GM18868 (cell line): ENCODE results near the gene GGNBP2.

Experiments
- ATAC-seq: cut with Tn5 transposase; IDR thresholded peaks from one replicate; pipeline ENCODE4 v1.9.1; 2021; ENCODE audit warnings: mild to moderate bottlenecking, moderate library complexity; ENCODE audit not compliant: unreplicated experiment

GGNBP2 gene

DNA sequence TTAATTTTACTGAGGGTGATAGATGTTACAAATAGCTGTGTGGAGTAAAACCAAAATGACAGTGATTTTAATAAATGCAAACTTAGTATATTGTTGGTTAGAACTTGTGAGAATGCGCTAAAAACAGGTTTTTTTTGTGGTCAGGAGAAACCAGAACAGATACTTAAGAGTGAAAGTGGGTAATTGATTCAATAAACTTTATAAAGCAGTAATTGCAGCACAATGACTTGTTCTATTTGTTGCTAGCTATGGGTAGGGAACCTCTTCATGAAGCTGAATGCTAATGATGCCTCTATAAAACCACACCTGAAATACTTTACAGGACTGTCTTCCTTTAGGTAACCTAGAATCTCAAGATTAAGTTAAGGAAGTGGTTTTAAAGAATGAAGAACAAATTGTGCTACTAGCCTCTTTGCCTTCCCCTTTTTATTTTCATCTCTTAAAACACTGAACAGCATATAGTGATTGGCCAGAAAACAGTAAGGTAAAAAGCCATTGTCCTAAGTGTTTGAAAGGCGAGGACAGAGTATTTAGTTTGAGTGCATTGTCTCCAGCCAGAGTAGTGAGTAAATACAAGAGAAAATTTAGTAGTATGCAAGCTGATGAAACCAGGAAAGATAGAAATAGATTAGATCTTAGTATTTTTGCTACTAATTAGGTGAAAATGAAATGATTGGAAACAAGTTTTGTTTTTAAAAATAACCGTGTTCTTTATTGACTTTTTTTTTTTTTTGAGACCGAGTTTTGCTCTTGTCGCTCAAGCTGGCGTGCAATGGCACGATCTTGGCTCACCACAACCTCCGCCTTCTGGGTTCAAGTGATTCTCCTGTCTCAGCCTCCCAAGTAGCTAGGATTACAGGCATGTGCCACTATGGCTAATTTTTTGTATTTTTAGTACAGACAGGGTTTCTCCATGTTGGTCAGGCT is 6.0 kb downstream of the GGNBP2 start:
- peak; percentile 45 for ATAC-seq

DNA sequence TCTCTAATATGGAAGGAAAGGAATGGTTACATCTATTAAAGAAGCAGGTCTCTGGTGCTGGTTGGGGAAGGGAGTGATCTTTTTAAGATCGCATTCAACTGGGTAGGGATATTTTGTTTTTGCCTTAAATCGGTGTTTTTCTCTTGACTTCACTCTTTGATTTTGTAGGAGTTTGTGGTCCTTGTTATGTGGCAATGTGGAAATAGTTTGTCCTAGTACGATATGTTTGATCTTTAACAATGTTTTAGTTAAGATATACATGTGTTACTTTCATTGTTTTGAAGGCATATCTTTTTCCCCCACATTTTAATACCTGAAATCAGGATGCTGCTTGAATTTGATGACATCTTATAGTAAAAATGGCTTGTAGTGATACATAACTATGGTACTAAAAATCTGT is 8.7 kb downstream of the GGNBP2 start:
- ATAC-seq: no peak

DNA sequence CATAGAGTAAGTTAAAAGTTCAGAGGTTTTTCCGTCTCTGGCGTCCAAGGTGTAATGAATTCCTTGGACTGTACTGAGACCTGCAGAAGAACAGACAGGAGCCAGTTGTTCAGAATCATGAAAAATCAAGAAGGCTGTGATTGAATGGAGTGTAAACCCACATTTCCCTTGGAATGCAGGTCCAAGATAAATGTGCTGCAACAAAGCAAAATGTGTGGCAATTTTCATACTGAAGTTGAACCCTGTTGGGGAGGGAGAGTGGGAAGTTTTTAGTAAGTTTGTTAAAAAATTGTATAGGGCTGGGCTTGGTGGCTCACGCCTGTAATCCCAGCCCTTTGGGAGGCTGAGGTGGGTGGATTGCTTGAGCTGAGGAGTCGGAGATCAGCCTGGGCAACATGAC is 21.4 kb downstream of the GGNBP2 start:
- no peak for ATAC-seq

DNA sequence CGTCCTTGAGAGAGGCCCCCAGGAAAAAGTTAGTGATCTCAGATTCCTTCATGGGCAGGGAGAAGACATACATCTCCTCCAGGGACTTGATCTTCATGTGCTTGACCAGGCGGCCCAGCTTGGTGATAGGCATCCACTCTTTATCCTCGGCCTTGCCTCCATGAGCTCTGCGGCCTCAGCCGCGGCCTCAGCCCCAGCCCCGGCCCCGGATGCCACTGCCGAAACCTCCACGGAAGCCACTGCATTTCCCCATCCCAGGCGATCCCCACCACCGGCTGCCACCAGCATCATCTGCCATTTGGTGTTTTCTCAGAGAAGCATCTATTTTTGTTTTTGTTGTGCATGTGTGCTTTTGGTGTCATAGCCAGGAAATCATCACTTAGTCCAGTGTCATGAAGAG is 30.3 kb downstream of the GGNBP2 start:
- no peak for ATAC-seq

DNA sequence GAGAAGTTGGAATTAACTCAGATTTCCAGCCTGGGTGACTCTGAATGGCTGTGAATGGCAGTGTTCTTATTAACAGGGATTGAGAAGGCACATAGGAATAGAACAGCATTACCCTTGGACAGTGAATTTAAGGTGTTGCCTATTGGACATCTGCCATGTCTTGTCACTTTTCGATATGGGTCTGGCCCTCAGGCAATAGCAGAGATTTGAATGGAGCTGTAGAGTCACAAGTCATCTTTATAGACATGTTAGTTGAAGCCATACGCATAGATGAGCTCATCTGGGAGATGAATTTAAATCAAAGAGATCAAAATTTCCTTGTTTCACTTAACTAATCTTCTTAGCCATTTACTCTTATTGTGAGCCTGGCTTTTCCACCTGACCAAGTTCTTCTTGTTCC is 32.1 kb downstream of the GGNBP2 start:
- no peak for ATAC-seq

DNA sequence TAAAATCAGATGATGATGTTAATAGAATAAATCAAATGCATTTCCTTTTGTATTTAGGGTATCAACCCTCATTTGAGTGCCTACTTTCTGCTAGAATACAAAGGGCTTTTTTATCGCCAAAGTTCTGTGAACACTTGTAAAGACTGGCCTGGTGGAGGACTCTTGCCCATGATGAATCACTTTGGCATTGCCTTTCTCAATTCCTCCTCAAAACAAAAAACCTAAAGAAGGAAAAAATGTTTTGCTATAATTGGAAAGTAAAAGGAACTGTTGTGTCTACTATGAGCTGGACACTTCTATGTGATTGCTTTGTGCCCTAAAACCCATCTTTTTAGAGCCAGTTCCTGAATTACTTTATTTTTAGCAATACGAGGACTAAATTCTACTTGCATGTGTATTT is 34.0 kb downstream of the GGNBP2 start:
- no peak for ATAC-seq

DNA sequence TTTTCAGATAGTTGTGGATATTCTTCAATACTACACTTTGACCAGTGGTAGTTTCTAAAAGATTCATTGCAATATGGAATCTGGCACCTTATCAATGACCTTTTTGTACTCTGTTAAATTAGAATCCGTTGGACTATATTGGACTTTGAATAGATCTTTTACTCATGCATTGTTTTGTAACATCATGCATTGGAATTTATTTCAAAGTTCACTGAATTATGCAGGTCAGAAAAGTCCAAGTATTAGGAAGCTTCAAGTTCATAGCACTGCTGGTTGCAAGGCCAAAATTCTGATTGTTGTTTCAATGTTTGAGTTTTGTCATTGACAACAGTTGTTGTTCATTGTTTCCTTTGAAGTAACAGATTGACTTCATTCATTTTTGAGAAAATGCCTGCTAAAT is 39.1 kb downstream of the GGNBP2 start:
- ATAC-seq: no peak

DNA sequence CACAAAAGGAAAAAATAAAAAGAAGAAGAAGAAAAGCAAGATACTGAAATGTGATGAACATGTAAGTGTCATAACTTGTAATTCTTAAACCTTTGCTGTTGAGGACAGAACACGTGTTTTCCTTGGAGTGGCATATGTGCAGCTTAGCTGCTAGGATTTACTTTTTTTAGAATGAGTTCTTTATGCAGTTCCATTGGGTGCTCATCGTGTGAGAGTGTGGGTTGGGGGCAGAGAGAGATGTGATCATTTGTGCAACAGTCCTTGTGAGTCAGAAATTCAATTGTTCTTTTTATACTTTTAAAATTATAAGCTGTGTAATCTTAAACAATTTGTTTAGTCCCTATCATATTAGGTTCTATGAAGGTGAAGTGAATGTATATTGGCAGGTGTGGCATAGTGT is 41.4 kb downstream of the GGNBP2 start:
- no peak for ATAC-seq

DNA sequence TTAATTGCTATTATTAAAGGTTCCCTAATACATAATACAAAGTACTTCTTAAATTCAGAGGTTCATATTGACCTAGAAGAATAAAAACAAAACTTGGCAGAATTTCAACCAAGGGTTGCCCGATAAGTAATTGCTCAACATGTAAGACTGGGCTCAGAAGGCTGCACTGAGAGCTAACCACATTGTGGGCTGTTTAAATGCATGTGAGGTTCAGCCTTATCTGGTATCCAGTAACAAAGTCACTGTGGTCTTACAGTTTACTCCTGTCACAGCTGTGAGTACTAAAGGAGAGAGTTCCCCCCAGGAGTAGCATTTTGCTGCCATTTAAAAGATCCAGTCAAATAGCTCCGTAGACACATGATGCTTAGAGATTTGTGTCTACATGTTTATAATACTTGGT is 45.4 kb downstream of the GGNBP2 start:
- no peak for ATAC-seq

DNA sequence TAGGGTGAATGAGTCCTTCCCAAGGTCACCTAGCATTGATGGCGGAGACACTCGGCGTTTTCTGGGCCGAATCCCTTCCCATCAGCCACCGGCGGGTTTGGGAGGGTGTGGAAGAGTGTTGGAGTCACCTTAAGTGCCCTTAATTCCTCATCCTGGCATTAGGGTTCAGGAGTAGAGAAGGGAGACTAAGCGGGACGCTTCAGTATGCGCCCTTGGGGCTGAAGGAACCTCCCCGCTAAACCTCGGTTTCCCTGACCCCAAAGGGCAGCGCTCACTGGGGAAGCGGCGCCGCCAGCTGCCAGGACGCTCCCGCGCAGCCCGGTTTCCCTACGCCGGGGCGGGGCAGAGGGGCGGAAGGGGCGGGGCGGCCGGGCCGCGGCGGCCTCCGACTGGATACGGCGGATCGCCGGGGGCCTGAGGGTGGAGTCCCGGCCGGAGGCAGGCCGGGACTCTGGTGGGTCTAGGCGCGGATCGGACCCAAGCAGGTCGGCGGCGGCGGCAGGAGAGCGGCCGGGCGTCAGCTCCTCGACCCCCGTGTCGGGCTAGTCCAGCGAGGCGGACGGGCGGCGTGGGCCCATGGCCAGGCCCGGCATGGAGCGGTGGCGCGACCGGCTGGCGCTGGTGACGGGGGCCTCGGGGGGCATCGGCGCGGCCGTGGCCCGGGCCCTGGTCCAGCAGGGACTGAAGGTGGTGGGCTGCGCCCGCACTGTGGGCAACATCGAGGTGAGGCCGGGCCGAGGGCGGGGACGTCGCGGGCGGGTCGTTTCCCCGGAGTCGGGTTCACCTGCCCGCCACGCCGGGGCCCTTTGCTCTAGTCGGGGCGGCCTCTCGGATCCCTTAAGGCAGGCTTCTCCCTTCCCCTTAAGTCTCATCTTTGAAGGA is 47.0 kb downstream of the GGNBP2 start, which contains the start of gene DHRS11:
TSS of gene DHRS11 (plus strand) at position 446 of the 882 bp plus-strand sequence. CDS start at position 577, 131 bp downstream.
- ATAC-seq: peak; percentile 77

DNA sequence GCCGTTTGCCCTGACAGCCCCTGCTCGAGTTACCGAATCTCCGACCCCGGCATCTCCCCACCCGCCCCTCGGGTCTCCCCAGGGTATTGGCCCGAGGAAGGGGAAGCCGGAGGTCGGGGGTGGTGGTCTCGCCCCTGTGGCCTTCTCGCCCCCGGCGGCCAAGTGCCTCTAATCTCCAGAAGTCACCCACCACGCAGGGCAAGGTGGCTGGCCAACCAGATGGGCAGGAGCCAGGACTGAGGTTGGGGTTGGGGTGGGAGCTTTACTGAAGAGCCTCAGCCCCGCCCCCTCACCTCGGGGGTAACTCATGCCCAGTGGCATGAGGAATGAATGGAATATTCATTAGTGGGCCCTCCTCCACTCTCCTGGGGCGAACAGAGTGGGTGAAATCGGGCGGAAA is 47.6 kb downstream of the GGNBP2 start:
- no peak for ATAC-seq

DNA sequence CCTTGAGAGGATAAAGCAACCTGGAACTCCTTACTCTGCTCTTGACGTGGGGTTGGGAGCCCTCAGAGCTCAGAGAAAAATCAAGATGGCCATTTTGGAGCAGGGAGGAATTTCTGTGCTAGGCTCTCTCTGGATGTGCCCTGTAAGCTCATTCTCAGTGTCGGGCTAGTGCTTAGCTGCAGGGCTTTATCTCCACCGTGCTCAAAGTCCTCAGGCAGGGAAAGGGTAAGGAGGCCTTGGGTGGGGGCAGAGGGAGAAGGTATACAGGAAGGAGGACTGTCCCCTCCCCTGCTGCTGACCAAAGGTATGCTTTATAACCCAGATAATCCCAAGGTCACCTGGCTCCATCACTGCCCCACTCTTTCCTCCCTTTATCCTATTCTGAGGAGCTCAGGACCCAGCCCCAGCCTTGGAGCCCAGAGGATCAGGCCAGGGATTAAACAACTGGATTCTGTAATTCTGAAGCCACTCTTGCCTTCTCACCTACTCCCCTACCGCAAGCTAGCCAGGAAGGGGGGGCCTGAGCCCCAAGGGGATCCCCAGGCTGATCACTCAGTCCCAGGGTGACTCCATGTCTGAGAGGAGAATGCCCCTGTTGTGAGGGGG is 48.1 kb downstream of the GGNBP2 start:
- ATAC-seq: no peak

DNA sequence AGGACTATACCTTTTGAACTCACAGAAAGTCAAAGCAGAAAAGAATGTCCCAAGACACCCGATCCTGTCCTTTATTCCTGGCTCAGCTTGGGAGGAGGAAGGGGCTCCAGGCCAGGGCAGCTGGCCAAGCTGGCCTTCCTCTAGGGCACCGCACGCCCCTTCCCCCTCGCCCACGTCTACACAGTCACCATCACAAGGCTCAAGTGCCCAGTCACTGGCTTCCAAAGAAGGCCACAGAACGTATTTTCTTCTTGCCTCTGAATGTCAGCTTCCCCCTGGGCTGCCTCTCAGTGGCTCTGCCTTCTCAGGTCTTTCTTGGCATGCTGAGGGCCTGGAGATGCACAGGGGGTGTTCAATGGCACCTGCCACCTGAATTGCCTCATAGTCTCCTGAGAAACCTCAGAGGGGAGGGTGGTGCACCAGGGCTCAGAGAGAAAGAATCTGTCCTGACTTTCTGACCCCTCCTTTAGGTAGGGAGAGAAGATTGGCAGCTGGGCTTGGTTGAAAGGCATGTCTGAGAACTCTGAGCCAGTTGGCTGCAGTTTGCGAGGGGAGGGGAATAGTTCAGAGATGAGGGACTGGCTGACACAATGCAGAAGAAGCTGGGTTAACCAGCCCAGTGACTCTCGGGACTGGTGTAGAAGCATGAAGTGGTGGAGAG is 49.1 kb downstream of the GGNBP2 start:
- no peak for ATAC-seq

DNA sequence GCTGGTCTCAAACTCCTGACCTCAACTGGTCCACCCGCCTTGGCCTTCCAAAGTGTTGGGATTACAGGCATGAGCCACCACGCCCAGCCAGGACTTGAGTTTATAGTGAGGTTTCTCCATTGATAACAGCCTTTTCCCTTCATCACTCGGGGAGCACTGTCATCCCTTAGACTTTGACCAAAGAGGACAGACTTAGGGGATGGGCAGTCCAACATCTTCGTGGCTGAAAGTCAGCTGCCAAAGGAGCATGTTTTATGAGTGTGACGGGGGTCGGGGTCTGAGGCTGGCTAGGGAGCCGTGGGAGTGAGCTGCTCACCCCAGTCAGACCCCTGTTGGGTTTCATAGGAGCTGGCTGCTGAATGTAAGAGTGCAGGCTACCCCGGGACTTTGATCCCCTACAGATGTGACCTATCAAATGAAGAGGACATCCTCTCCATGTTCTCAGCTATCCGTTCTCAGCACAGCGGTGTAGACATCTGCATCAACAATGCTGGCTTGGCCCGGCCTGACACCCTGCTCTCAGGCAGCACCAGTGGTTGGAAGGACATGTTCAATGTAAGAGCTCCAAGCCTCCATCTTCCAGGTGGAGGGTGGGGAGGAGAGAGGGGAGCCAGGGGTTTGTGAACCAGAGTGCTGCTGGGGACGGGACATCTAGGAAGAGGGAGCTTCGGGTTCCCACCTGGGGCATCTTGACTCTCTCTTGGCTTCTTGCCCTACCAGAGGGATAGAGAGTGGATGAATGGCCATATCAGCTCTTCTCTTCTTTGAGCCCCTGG is 50.1 kb downstream of the GGNBP2 start:
- no peak for ATAC-seq

DNA sequence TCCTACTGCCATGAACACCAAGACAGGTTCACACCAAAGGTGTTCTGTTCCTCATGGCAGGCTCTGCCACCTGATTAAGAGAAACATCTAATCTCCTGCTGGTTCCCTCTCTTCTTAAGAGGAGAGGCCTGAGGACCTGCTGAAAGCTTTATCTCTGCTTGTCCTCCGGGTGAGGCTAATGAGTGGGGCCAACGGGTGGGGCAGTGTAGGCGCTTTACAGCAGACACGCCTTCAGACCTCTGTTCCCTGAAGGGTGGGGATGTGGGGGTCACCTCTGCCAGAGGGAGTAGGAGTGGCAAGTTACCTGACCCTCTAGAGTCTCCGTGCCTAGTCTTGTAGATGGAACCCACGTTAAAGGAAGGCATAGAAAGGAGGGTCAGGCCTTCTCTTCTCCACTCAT is 52.5 kb downstream of the GGNBP2 start:
- ATAC-seq: no peak

DNA sequence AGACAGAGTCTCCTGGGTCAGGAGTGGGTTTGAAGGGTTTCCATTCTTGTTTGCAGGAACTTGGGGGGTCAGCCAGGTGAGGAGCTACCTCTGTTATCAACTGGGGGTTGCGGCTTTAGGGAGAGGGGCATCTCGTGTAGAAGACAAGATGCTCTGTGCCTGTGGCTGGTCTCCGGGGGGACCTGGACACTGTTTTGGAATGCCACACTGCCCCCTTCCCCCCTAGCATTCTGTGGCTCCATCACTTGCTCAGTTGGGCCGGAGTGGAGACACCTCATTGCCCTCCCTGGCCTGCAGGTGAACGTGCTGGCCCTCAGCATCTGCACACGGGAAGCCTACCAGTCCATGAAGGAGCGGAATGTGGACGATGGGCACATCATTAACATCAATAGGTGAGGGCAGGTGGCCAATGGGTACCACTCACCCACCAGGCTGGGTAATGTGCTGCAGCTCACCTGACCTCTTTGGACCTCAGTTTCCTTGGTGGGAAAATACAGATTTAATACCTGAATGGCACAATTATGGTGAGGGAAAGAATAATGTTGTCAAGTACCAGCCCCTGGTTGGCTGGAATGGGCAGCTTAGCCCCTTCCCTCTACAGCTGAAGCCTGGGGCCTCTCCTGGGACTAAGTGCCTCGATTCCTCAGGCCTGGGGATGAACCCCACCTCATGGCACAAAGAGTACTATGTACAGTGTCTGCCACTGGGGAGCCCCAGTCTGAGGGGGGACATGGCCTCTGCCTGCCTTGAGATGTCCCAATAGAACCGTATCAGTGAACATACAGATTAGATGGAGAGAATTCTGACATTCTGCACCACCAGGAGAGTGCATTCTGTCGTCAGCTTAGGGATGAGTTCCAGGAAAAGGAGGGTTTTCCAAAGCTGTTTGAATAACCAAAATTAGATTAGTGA is 53.4 kb downstream of the GGNBP2 start:
- no peak for ATAC-seq

DNA sequence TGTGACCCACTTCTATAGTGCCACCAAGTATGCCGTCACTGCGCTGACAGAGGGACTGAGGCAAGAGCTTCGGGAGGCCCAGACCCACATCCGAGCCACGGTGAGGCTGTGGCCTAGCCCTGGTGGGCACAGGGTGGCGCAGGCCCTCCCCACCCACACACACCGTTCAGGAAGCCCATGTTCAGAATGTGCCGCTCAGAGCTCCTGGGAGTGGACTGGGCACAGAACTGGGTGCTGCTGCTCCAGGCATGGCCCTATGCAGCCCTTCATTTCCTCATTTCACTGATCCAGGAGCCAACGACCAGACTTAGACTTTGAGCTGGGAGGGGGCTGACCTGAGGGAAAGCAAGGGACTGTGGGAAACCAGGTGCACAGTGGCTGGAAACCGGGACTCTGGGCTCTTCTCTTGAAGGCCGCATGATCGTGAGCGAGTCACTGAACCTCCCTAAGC is 54.3 kb downstream of the GGNBP2 start:
- no peak for ATAC-seq

DNA sequence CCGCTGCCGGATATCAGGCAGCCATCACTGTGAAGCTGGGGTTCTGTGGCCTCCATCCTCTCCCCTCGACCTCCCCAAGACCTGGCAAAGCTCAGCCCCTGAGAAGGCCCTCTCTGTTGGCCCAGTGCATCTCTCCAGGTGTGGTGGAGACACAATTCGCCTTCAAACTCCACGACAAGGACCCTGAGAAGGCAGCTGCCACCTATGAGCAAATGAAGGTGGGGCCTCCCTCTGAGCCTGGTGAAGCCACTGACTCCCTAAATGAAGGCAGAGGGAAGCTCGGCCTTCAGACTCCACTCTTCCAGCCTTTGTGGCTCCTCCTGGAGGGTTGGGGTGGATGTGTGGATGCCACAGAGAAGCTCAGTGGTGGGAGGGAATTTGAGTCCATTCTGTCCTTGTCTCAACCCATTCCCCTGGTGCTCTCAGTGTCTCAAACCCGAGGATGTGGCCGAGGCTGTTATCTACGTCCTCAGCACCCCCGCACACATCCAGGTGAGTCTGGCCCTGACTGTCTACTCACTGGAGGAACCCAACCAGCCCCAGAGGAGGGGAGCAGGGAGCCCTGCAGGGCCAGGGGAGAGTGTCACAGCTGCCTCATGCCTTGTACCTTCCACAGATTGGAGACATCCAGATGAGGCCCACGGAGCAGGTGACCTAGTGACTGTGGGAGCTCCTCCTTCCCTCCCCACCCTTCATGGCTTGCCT is 55.0 kb downstream of the GGNBP2 start:
- ATAC-seq: no peak
